SU-DHL-6 (cell line): ENCODE measurements around the gene CRYBG1.

Experiments used
- CTCF ChIP-seq: fragments of 200-600 bp; sonication (generic); IDR thresholded peaks from one replicate; pipeline ENCODE4 v1.5.1; 2017; ENCODE audit warnings: antibody characterized with exemption, mild to moderate bottlenecking, low read length, moderate library complexity; ENCODE audit not compliant: insufficient read depth, poor library complexity, severe bottlenecking
- EZH2phosphoT487 ChIP-seq: fragments of 200-600 bp; sonication (generic), shearing (Covaris generic); conservative IDR thresholded peaks from 2 replicates; pipeline ENCODE4 v1.6.1; 2018; ENCODE audit warnings: mild to moderate bottlenecking, antibody characterized with exemption, low read length, moderate library complexity, mixed read lengths

- no peak for TF ChIP-seq CTCF
- TF ChIP-seq EZH2phosphoT487, result no peak
Observed at GRCh38 chr6:106475284-106475683, 114.8 kb downstream of the CRYBG1 start.
